ENCODE measurements around the gene LMO7.
"Not testable (repeated sequence)": the region's sequence is repeated elsewhere in the genome, so short reads cannot be mapped to it uniquely, and the experiment has no call there.

Gene LMO7

GRCh38 chr13:75680251-75680650 is 44.1 kb downstream of the LMO7 start:
- H3K27me3 ChIP-seq (ENCODE audit: control insufficient read depth in 1 of 2, insufficient read depth in 2 of 2, low read length in 2 of 2); H3K4me3 ChIP-seq (ENCODE audit: low read depth in 1 of 2, low read length in 2 of 2); H3K9me3 ChIP-seq (ENCODE audit: low read length); H3K27ac ChIP-seq (ENCODE audit: low read depth, low read length); H3K4me1 ChIP-seq (ENCODE audit: insufficient read depth, low read length); H3K9ac ChIP-seq (ENCODE audit: low read length); H3K36me3 ChIP-seq (ENCODE audit: insufficient read depth, low read length): not testable (repeated sequence)

- Histone ChIP-seq H3K4me3 (ENCODE audit: low read depth in 1 of 2, low read length in 2 of 2) (no peak overlapping the region), H3K36me3 (ENCODE audit: insufficient read depth, low read length) (no peaks in the 10 kb centered on the region), H3K9me3 (ENCODE audit: low read length) (no peaks in the 10 kb centered on the region), H3K27ac (ENCODE audit: low read depth, low read length) (no peak overlapping the region), H3K9ac (ENCODE audit: low read length) (no peak overlapping the region), H3K27me3 (ENCODE audit: control insufficient read depth in 1 of 2, insufficient read depth in 2 of 2, low read length in 2 of 2) (no peaks in the 10 kb centered on the region), H3K4me1 (ENCODE audit: insufficient read depth, low read length) (no peaks in the 10 kb centered on the region)
Observed at GRCh38 chr13:75682326-75682725, 46.2 kb downstream of the LMO7 start.

- no peaks in the 10 kb centered on the region for H3K27me3 ChIP-seq (ENCODE audit: control insufficient read depth in 1 of 2, insufficient read depth in 2 of 2, low read length in 2 of 2)
- H3K4me1 ChIP-seq (ENCODE audit: insufficient read depth, low read length), result no peaks in the 10 kb centered on the region
- no peaks in the 10 kb centered on the region for H3K36me3 ChIP-seq (ENCODE audit: insufficient read depth, low read length)
- H3K9ac ChIP-seq (ENCODE audit: low read length), result no peak overlapping the region
- H3K9me3 ChIP-seq (ENCODE audit: low read length), result no peaks in the 10 kb centered on the region
- H3K4me3 ChIP-seq (ENCODE audit: low read depth in 1 of 2, low read length in 2 of 2), result no peak overlapping the region
- H3K27ac ChIP-seq (ENCODE audit: low read depth, low read length), result no peak overlapping the region
Observed at GRCh38 chr13:75685239-75685697, 49.1 kb downstream of the LMO7 start.

- Histone ChIP-seq H3K27me3 (ENCODE audit: control insufficient read depth in 1 of 2, insufficient read depth in 2 of 2, low read length in 2 of 2) (no peaks in the 10 kb centered on the region), H3K36me3 (ENCODE audit: insufficient read depth, low read length) (no peaks in the 10 kb centered on the region), H3K9me3 (ENCODE audit: low read length) (no peaks in the 10 kb centered on the region), H3K27ac (ENCODE audit: low read depth, low read length) (no peak overlapping the region), H3K4me3 (ENCODE audit: low read depth in 1 of 2, low read length in 2 of 2) (no peak overlapping the region), H3K9ac (ENCODE audit: low read length) (no peak overlapping the region), H3K4me1 (ENCODE audit: insufficient read depth, low read length) (no peaks in the 10 kb centered on the region)
Observed at GRCh38 chr13:75687150-75687763, 51.1 kb downstream of the LMO7 start.

DNA sequence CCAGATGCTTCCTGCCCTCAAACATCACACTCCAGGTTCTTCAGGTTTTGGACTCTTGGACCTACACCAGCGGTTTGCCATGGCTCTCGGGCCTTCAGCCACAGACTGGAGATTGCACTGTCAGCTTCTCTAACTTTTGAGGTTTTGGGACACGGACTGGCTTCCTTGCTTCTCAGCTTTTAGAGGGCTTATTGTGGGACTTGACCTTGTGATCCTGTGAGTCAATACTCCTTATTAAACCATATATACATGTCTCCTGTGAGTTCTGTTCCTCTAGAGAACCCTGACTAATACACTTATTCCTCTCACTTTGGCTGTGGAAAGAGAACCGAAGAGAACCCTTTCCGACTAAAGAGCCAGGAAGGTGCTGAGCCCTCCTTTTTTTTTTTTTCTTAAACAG is 53.6 kb downstream of the LMO7 start:
- H3K9ac ChIP-seq (ENCODE audit: low read length), result no peak overlapping the region
- no peaks in the 10 kb centered on the region for H3K36me3 ChIP-seq (ENCODE audit: insufficient read depth, low read length)
- no peak overlapping the region for H3K27ac ChIP-seq (ENCODE audit: low read depth, low read length)
- H3K4me3 ChIP-seq (ENCODE audit: low read depth in 1 of 2, low read length in 2 of 2), result no peak overlapping the region
- H3K9me3 ChIP-seq (ENCODE audit: low read length), result no peaks in the 10 kb centered on the region
- H3K27me3 ChIP-seq (ENCODE audit: control insufficient read depth in 1 of 2, insufficient read depth in 2 of 2, low read length in 2 of 2), result no peaks in the 10 kb centered on the region
- no peaks in the 10 kb centered on the region for H3K4me1 ChIP-seq (ENCODE audit: insufficient read depth, low read length)

GRCh38 chr13:75690607-75691006 is 54.5 kb downstream of the LMO7 start:
- H3K9me3 ChIP-seq (ENCODE audit: low read length), result no peaks in the 10 kb centered on the region
- no peak overlapping the region for H3K9ac ChIP-seq (ENCODE audit: low read length)

GRCh38 chr13:75691183-75691582 is 55.1 kb downstream of the LMO7 start:
- Histone ChIP-seq H3K27ac (ENCODE audit: low read depth, low read length) (no peak overlapping the region), H3K27me3 (ENCODE audit: control insufficient read depth in 1 of 2, insufficient read depth in 2 of 2, low read length in 2 of 2) (no peaks in the 10 kb centered on the region), H3K9me3 (ENCODE audit: low read length) (no peaks in the 10 kb centered on the region), H3K36me3 (ENCODE audit: insufficient read depth, low read length) (no peaks in the 10 kb centered on the region), H3K4me1 (ENCODE audit: insufficient read depth, low read length) (no peaks in the 10 kb centered on the region), H3K9ac (ENCODE audit: low read length) (no peak overlapping the region), H3K4me3 (ENCODE audit: low read depth in 1 of 2, low read length in 2 of 2) (no peak overlapping the region)

More at GRCh38 chr13:75690607-75691006, 54.5 kb downstream of the LMO7 start:
- H3K4me1 ChIP-seq (ENCODE audit: insufficient read depth, low read length), result no peaks in the 10 kb centered on the region
- H3K4me3 ChIP-seq (ENCODE audit: low read depth in 1 of 2, low read length in 2 of 2), result no peak overlapping the region
- no peaks in the 10 kb centered on the region for H3K36me3 ChIP-seq (ENCODE audit: insufficient read depth, low read length)
- H3K27ac ChIP-seq (ENCODE audit: low read depth, low read length), result no peak overlapping the region
- H3K27me3 ChIP-seq (ENCODE audit: control insufficient read depth in 1 of 2, insufficient read depth in 2 of 2, low read length in 2 of 2), result no peaks in the 10 kb centered on the region

GRCh38 chr13:75693227-75693626 is 57.1 kb downstream of the LMO7 start:
- no peaks in the 10 kb centered on the region for H3K27me3 ChIP-seq (ENCODE audit: control insufficient read depth in 1 of 2, insufficient read depth in 2 of 2, low read length in 2 of 2)
- H3K27ac ChIP-seq (ENCODE audit: low read depth, low read length), result no peak overlapping the region
- no peak overlapping the region for H3K4me3 ChIP-seq (ENCODE audit: low read depth in 1 of 2, low read length in 2 of 2)
- no peaks in the 10 kb centered on the region for H3K9me3 ChIP-seq (ENCODE audit: low read length)
- H3K9ac ChIP-seq (ENCODE audit: low read length), result no peak overlapping the region
- no peaks in the 10 kb centered on the region for H3K4me1 ChIP-seq (ENCODE audit: insufficient read depth, low read length)
- no peaks in the 10 kb centered on the region for H3K36me3 ChIP-seq (ENCODE audit: insufficient read depth, low read length)

GRCh38 chr13:75694722-75695121 is 58.6 kb downstream of the LMO7 start:
- H3K9me3 ChIP-seq (ENCODE audit: low read length), result no peaks in the 10 kb centered on the region
- H3K27me3 ChIP-seq (ENCODE audit: control insufficient read depth in 1 of 2, insufficient read depth in 2 of 2, low read length in 2 of 2), result no peaks in the 10 kb centered on the region
- H3K4me3 ChIP-seq (ENCODE audit: low read depth in 1 of 2, low read length in 2 of 2), result no peak overlapping the region
- no peaks in the 10 kb centered on the region for H3K36me3 ChIP-seq (ENCODE audit: insufficient read depth, low read length)
- H3K4me1 ChIP-seq (ENCODE audit: insufficient read depth, low read length), result no peaks in the 10 kb centered on the region
- no peak overlapping the region for H3K9ac ChIP-seq (ENCODE audit: low read length)
- no peak overlapping the region for H3K27ac ChIP-seq (ENCODE audit: low read depth, low read length)

DNA sequence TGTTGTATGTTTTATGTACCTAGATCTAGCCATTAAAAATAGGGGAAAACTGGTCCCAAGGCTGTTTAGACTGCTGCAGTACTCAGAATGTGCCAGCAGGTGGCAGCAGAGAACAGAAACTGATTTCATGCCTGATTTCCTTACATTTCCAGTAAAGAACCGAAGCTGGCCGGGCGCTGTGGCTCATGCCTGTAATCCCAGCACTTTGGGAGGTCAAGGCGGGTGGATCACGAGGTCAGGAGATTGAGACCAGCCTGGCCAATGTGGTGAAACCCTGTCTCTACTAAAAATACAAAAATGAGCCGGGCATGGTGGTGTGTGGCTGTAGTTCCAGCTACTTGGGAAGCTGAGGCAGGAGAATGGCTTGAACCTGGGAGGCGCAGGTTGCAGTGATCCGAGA is 59.8 kb downstream of the LMO7 start:
- not testable (repeated sequence) for H3K36me3 ChIP-seq (ENCODE audit: insufficient read depth, low read length); H3K27me3 ChIP-seq (ENCODE audit: control insufficient read depth in 1 of 2, insufficient read depth in 2 of 2, low read length in 2 of 2); H3K9ac ChIP-seq (ENCODE audit: low read length); H3K4me3 ChIP-seq (ENCODE audit: low read depth in 1 of 2, low read length in 2 of 2); H3K27ac ChIP-seq (ENCODE audit: low read depth, low read length); H3K4me1 ChIP-seq (ENCODE audit: insufficient read depth, low read length); H3K9me3 ChIP-seq (ENCODE audit: low read length)

GRCh38 chr13:75699062-75699461 is 62.9 kb downstream of the LMO7 start:
- H3K9ac ChIP-seq (ENCODE audit: low read length), result no peak overlapping the region
- H3K36me3 ChIP-seq (ENCODE audit: insufficient read depth, low read length), result no peaks in the 10 kb centered on the region
- no peaks in the 10 kb centered on the region for H3K9me3 ChIP-seq (ENCODE audit: low read length)
- H3K27ac ChIP-seq (ENCODE audit: low read depth, low read length), result no peak overlapping the region
- H3K4me3 ChIP-seq (ENCODE audit: low read depth in 1 of 2, low read length in 2 of 2), result no peak overlapping the region
- H3K4me1 ChIP-seq (ENCODE audit: insufficient read depth, low read length), result no peaks in the 10 kb centered on the region
- H3K27me3 ChIP-seq (ENCODE audit: control insufficient read depth in 1 of 2, insufficient read depth in 2 of 2, low read length in 2 of 2), result no peaks in the 10 kb centered on the region

GRCh38 chr13:75699717-75700116 is 63.6 kb downstream of the LMO7 start:
- not testable (repeated sequence) for H3K4me3 ChIP-seq (ENCODE audit: low read depth in 1 of 2, low read length in 2 of 2); H3K9ac ChIP-seq (ENCODE audit: low read length); H3K27ac ChIP-seq (ENCODE audit: low read depth, low read length); H3K27me3 ChIP-seq (ENCODE audit: control insufficient read depth in 1 of 2, insufficient read depth in 2 of 2, low read length in 2 of 2); H3K9me3 ChIP-seq (ENCODE audit: low read length); H3K36me3 ChIP-seq (ENCODE audit: insufficient read depth, low read length); H3K4me1 ChIP-seq (ENCODE audit: insufficient read depth, low read length)
